ENCODE results near the gene ALPK3. TPM values are rescaled to one million over a fixed set of nuclear protein-coding genes. Genes with fewer than 3 reads are reported as not detected.

ALPK3 gene
- total RNA-seq, 1 experiment from 2014 or later = 17.7 TPM

- Mint-ChIP-seq H3K9me3 (no peaks in the 10 kb centered on the region; a peak in 1 of 5 replicates), H3K36me3 (ENCODE audit: insufficient read depth in 1 of 3, low read depth in 3 of 3) (peaks cover 0 to 26% (median 5%) of the 10 kb centered on the region in 3 experiments; a peak in 3 of 7 replicates), H3K27me3 (ENCODE audit: low read depth) (no peaks in the 10 kb centered on the region), H3K4me1 (no peaks in the 10 kb centered on the region), H3K4me3 (no peak overlapping the region), H3K27ac (peak overlapping the region in 1 of 3 experiments; percentile 17; a peak in 2 of 7 replicates)
- Histone ChIP-seq H4K8ac (replicated peaks; ENCODE audit: insufficient read length, low read depth, low read length) (no peak overlapping the region), H3K18ac (ENCODE audit: insufficient read length, low read depth, low read length) (no peak overlapping the region), H2BK20ac (ENCODE audit: low read depth, low read length, poor library complexity, severe bottlenecking) (no peak overlapping the region), H3K9ac (ENCODE audit: extremely low read depth, insufficient read length, low read length) (no peak overlapping the region), H3K4me2 (ENCODE audit: insufficient read depth, insufficient read length, low read length) (no peak overlapping the region), H3K27ac (ENCODE audit: insufficient read length, low read depth, low read length) (no peak overlapping the region), H3K4me1 (ENCODE audit: insufficient read depth, low read length) (no peaks in the 10 kb centered on the region), H2BK5ac (ENCODE audit: insufficient read length, low read length) (no peak overlapping the region), H3K23ac (ENCODE audit: insufficient read length, low read depth, low read length) (no peak overlapping the region), H2BK12ac (ENCODE audit: insufficient read length, low read depth, low read length) (no peak overlapping the region), H3T11ph (ENCODE audit: low read length) (no peak overlapping the region), H2BK15ac (ENCODE audit: low read depth, low read length) (no peak overlapping the region), H3K56ac (ENCODE audit: insufficient read length, low read depth, low read length) (no peak overlapping the region), H3K23me2 (ENCODE audit: insufficient read length, low read depth, low read length, poor library complexity, severe bottlenecking) (no peaks in the 10 kb centered on the region), H4K5ac (ENCODE audit: insufficient read length, low read depth, low read length) (no peak overlapping the region), H4K91ac (ENCODE audit: insufficient read length, low read depth, low read length) (no peak overlapping the region), H2BK120ac (ENCODE audit: low read depth, low read length, poor library complexity, severe bottlenecking) (no peak overlapping the region), H2AFZ (ENCODE audit: low read length) (no peak overlapping the region), H3K27me3 (ENCODE audit: insufficient read depth, low read length) (no peaks in the 10 kb centered on the region), H3K9me3 (ENCODE audit: control insufficient read depth, low read depth, low read length) (no peaks in the 10 kb centered on the region), H3K79me2 (ENCODE audit: insufficient read depth, low read length) (no peaks in the 10 kb centered on the region), H3K4ac (ENCODE audit: low read depth, low read length) (no peak overlapping the region), H2AK5ac (ENCODE audit: insufficient read length, low read length) (no peak overlapping the region), H3K79me1 (ENCODE audit: insufficient read depth, low read depth, low read length, poor library complexity, severe bottlenecking) (no peaks in the 10 kb centered on the region), H3K14ac (ENCODE audit: insufficient read depth, low read length) (no peak overlapping the region), H4K20me1 (ENCODE audit: control insufficient read depth, insufficient read depth, insufficient read length) (no peaks in the 10 kb centered on the region)
- no CpG with 5 or more reads among the region's 5 CpGs for WGBS (ENCODE audit: extremely low coverage, insufficient read length, low lambda C conversion rate)
- no peak for TF ChIP-seq CTCF (conservative IDR thresholded peaks at IDR 0.05)
- DNase-seq = no peak
Observed at GRCh38 chr15:84834969-84835368, 17.8 kb downstream of the ALPK3 start.

Data from H9 (cell line).